Left colon (tissue), 2 donors: Measurements from ENCODE around the gene CLEC16A. TPM values are rescaled to one million over a fixed set of nuclear protein-coding genes. Genes with fewer than 3 reads are reported as not detected.
"Not testable (repeated sequence)": the region's sequence is repeated elsewhere in the genome, so short reads cannot be mapped to it uniquely, and the experiment has no call there.

Experiments used
- ATAC-seq: fragments of 200-7000 bp; cut with Tn5 transposase; one replicate; pipeline ENCODE4 v1.9.1; 2020; ENCODE audit warnings: mild to moderate bottlenecking, moderate library complexity
- DNase-seq, 2 donors: peaks; one replicate each; pipeline ENCODE4 v3.0.0-alpha.2; 2020
- intact Hi-C, 2 donors: fragments of 100-400 bp; cut with DNase I in 1 of 2; cut with micrococcal nuclease in 1 of 2; formaldehyde crosslinking; loops; one replicate each; pipeline versions ENCODE4 v1.11.2 to v1.14.0; 2022; cut with DNase I, micrococcal nuclease
- total RNA-seq, 2 donors: library from RNA; stranded (reverse); fragmentation: NEBNext Ultra II Directional; extraction: Animal tissue kit (Norgen Biotek cat#: 25700); gene quantifications; one replicate each; pipeline ENCODE4 v1.2.1, GENCODE V29; 2021
- donor health status: DM: no; HTN: no; CAD: no.
- donor health status: DM: yes; HTN: yes; CAD: no.

Gene CLEC16A
- total RNA-seq, 2 donors from 2014 or later: 27.3 to 41.6 TPM

DNA sequence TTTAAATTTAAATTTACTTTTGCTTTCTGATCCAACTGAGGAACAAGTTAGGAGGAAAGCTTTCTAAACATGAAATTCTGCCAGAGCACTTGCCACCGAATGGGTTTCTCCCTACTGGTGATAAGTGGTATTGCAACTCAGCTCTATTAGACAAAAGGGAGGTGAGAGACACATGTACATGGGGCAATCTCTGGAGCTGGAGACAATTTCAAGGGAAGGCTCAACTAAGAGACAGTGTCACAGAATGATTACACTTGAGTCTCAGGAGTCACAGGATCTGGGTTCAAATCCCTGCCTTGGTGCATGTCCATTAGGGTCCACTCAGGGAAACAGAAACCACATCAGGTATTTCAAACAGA, 274.2 kb downstream of the CLEC16A start:
- intact Hi-C loops: no loop called here
- no peak for ATAC-seq

DNA sequence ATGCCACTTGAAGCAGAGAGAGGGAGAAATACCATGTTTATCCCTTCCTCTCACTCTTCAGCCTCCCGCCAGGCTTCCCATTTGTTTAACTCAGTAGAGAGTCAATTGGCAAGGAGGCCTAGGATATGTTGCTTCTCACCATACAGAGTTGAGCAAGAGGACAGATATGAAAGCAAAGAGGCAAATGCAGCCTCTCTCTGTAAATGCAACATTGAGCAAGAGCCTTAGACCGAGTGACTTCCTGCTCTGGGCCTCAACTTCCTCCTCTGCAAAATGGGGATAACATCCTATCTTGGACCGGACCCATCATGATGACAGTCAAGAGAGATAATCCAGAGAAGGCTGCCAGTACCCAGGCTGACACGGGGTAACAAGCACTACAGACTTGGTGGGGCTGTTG, 274.8 kb downstream of the CLEC16A start:
- DNase-seq (no peak), ATAC-seq (no peak)
- intact Hi-C loops: no loop called here

More for the DNA sequence above, 274.2 kb downstream of the CLEC16A start:
- no peak for DNase-seq

DNA sequence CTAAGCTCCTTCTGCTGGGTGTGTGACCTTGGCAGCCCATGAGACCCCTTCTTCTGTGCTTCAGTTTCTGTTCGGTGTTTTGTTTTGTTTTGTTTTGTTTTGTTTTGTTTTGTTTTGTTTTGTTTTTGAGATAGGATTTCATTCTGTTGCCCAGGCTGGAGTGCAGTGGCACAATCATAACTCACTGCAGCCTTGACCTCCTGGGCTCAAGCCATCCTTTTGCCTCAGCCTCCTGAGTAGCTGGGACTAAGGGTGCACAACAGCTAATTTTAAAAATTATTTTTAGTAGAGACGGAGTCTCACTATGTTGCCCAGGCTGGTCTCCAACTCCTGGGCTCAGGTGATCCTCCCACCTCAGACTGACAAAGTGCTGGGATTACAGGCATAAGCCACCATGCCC, 276.1 kb downstream of the CLEC16A start:
- DNase-seq, intact Hi-C loops, ATAC-seq: not testable (repeated sequence)

GRCh38 chr16:11224096-11224893, 279.9 kb downstream of the CLEC16A start:
- peak; percentile 61 to 81 for DNase-seq
- ATAC-seq: peak; percentile 70
- intact Hi-C loops: no loop called here

GRCh38 chr16:11224894-11225676, 280.7 kb downstream of the CLEC16A start:
- ATAC-seq: peak; percentile 47
- intact Hi-C loops: no loop called here
- peak; percentile 66 to 69 for DNase-seq

DNA sequence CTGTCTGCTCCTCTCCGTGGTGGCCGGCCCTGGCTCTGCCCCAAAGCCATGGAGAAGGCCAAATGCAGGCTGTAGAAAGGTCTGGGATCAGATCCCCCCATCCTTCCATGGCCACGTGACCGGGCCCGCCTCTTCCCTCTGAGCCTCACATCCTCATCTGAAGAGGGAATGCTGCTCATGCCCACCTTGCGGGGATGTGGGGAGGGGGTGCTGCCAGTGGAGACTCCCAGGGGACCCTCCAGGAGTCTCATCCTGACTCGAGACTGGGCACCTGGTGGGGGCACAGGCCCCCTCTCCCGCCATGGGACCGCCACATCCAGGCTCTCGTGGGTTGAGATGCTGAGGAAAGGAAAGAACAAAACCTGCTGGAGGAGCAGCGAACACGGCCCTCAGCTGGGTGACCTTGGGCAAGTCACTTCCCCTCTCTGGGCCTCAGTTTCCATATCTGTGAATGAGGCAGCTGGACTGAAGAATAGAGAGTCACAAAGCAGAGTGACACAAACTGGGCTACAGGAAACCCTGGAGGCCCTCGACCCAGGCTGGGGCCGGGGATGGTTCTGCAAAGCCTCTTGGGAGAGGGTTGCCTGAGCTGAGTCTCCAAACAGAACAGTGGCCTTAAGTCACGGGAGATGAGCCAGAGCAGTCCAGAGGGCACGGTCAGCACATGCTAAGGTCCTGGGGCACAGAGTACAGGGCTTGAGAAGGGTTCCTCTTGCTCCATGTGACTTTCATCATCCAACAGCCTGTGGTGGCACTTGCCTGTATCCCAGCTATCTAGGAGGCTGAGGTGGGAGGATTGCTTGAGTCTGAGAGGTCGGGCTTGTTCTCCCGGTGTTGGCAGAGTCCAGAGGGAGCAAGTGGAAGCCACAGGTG, 281.5 kb downstream of the CLEC16A start:
- DNase-seq (no peak), ATAC-seq (no peak)
- intact Hi-C loops: no loop called here

- intact Hi-C loops: no loop called here
- ATAC-seq: no peak
These were observed 285.1 kb downstream of the CLEC16A start for GRCh38 chr16:11229432-11229831.

GRCh38 chr16:11229906-11230305, 285.5 kb downstream of the CLEC16A start:
- ATAC-seq (peak; percentile 48), DNase-seq (peak in 1 of 2 donors; percentile 40)
- intact Hi-C loops: no loop called here

More at GRCh38 chr16:11229432-11229831, 285.1 kb downstream of the CLEC16A start:
- DNase-seq: no peak

GRCh38 chr16:11231367-11231970, 287.1 kb downstream of the CLEC16A start:
- ATAC-seq (no peak), DNase-seq (no peak)
- intact Hi-C loops: no loop called here

Other genes starting within 250 kb of the CLEC16A start
- under 1 TPM; 0.50 to 0.52 TPM for gene TEKT5, start 249.6 kb upstream of the CLEC16A start, total RNA-seq
- 10 to 100 TPM; 24.2 to 29.3 TPM for gene NUBP1, start 200.7 kb upstream of the CLEC16A start, total RNA-seq
- under 1 TPM in 1 of 2 donors, not detected in 1; 0.78 TPM for gene TVP23A, start 125.8 kb upstream of the CLEC16A start, total RNA-seq
- gene CIITA, start 67.4 kb upstream of the CLEC16A start, total RNA-seq: 10 to 100 TPM in 1 of 2 donors, 1 to 10 TPM in 1; 4.9 to 10.2 TPM
- gene DEXI, start 2.1 kb upstream of the CLEC16A start, total RNA-seq: 10 to 100 TPM; 22.9 to 24.6 TPM